Measurements from ENCODE around the gene TOGARAM2.

TOGARAM2 gene

DNA sequence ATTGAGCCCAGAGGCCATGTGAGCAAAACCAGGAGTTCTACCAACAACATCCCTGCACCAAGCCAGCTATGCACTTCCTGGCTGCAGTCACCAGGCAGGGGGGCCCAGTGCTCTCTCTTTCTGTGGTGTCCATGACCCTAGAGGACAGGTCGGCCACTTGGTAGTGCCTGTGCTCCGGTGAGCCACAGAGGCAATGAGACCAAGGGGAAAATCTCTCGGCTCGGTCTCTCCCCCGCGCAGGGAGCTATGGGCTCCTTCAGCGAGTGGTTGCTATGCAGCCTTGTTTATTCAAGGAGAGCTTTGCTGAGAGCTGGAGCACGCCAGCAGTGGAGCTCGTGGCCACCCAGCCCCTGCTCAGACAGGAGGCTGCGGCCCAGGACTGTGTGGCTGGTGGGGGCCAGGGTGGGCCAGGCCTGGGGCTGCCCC is at the start of gene TOGARAM2:
Gene TOGARAM2 (plus strand): TSS at position 283 of the 426 bp plus-strand sequence. CDS start 13,537 bp downstream, outside the sequence.
- no peak for DNase-seq

DNA sequence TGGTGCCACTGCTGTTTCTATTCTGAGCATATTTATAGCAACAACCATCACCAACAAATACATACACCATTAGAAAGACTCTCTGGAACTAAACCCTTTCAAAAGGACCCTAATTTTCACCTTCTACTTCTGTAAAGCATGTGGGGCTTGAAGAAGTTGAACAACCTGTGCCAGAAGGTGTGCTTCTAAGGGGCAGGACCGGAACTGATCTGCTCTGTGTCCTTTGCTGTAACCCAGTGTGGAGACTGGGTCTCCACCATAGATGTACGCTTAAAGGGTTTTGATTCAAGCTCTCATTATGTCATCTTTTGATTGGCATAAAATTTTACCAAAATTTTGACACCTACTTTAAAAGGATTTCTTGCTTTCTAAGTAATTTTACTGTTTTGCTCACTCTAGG is 46.3 kb upstream of the TOGARAM2 start:
- DNase-seq, result no peak

DNA sequence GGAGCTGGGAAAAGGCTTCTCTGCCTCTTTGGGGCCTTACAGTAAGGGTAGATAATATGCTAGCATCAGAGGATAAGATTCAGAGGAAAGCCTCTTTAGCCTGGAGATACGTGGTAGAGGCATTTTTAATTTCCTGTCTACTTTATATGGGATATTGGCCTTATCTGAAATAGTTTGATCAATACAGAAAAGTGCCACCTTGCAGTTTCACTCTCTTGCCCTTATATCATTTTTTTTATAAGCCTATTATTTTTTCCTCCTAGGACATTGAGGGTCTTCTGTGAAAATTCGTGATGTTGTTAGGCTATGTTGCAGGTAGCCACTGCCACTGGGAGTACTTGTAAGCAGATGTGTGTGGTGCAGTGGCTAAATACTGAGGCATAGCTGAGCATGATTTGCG is 40.1 kb upstream of the TOGARAM2 start:
- DNase-seq, result no peak

DNA sequence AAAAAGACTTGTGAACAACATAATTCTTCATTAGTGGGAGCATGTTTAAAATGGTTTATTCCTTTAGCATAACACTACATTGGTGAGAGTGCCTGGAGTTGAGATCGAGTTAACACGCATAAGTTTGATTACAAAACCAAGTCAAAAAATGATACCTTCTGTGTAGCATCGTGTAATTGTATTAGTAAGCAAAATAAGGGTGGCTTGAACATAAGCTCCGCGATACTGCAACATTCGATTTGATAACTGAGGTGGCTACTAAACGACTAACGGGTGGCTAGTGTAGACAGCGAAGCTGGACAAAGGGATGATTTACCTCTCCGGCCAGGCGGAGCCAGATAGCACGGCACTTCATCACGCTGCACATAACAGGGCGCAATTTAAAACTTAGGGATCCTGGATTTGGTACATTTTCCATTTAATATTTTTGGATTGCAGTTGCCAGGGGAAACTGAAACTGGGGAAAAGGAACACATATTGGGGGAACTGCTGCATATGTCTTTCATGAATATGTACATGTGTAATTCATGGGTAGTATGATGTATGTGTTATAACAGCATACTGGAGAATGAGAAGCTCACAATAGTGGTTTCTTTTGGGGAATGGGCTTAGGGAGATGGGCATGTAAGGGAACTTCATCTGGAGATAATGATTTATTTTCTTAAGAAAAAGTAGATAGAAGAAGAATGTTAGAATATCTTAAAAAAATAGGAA is 36.4 kb upstream of the TOGARAM2 start:
- no peak for DNase-seq

GRCh38 chr2:28948160-28948559 is 32.9 kb upstream of the TOGARAM2 start:
- DNase-seq, result no peak

DNA sequence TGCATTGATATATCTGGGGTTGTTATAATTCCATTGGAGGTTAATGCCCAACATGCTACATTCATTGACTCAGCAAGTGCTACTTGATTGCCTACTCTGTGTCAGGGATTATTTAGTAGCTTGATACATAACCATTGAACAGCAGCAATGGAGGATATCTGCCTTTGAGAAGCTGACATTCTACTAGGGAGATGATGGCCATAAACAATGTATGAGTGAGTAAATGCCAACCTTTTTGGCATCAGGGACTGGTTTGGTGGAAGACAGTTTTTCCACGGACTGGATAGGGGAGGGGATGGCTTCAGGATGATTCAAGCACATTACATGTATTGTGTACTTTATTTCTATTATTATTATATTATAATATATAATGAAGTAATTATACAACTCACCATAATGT is 31.9 kb upstream of the TOGARAM2 start:
- DNase-seq, result no peak

GRCh38 chr2:28949617-28950305 is 31.3 kb upstream of the TOGARAM2 start:
- DNase-seq, result no peak

GRCh38 chr2:28950941-28951630 is 30.0 kb upstream of the TOGARAM2 start:
- DNase-seq, result no peak

DNA sequence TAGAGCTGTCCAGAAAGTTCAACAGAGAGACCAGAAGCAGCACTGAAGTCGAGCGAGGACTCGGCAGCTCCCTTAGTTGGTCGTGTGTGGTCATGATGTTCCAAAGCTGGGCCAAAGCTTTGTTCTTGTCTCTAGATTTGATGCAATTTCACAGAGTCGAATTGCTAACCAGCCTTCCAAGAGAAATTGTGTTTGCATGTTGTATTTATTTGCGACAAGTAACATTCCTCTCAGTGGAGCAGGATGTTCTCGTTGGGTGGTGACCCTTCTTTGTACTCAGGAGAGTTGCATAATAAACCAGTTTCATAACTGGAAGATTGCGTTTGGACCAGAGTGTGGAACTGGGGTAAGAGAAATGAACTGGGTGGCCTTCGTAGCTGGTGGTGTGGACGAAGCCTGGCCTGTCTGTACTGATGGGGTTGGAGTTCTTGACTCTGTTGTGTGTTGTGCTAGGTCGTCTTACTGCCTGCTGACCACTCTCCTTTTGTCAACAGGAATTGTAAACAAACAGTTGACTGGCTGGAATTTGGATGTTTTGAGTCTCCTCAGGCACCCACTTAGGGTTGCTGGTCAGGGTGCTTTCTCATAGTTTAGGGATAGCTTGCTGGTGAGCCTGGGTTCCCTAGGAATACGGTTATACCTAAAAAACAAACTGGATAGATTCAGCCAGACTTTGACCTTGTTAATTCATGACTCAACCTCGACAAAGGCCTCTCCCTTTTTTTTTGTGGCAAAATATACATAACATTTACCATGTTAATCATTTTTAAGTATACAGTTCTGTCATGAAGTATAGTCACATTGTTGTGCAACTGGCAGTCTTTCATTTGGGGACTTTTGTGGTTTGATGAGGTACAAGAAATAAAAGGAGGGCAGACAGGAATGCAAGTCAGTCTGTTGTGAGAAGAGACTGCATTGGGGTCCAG is 28.9 kb upstream of the TOGARAM2 start:
- DNase-seq, result no peak

DNA sequence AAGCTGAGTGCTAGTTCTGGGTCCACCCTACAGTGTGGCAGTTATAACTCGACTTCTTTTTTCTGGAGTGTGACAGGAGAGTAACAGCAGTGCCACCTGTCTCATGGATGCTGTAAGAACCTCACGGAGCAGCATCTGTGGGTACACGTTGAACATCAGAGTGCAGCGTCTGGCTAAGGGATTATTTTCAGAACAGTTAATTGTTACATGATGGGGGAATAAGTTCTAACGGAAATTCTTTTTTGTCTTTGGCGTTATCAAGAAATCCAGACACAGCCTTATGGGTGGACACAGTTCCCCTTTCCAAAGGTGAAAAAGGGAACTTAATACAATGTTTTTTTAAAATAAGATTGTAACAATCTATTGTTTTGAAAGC is 28.3 kb upstream of the TOGARAM2 start:
- DNase-seq, result no peak

- DNase-seq, result no peak
These were observed 25.6 kb upstream of the TOGARAM2 start for GRCh38 chr2:28955467-28955866.

DNA sequence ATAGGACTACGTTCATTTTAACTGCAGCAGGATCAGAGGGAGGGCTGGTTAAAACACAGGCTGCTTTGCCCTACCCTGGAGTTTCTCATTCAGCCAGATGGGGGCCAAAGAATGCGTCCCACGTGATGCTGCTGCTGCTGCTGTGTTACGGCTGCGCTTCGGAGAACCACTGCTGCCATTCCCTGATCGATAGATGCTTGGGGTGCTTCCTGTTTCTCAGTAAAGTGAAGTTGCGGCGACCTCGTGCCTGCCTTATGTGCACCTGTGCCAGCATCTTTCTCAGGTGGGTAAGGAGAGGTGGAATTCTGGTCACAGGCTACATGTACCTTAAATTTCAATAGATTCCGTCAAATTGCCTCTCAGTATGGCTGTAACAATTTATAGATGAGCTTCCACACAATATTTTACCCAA is 24.7 kb upstream of the TOGARAM2 start:
- DNase-seq, result peak in 1 of 4 experiments; percentile 37

DNA sequence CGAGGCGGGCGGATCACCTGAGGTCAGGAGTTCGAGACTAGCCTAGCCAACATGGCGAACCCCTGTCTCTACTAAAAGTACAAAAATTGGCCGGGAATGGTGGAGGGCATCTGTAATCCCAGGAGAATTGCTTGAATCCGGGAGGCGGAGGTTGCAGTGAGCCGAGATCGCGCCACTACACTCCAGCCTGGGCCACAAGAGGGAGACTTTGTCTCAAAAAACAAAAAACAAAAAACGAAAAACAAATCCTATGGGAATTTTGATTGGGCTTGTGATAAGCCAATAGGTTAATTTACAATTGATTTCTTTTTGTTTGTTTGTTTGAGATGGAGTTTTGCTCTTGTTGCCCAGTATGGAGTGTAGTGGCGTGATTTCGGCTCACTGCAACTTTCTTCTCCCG is 24.2 kb upstream of the TOGARAM2 start:
- no peak for DNase-seq

DNA sequence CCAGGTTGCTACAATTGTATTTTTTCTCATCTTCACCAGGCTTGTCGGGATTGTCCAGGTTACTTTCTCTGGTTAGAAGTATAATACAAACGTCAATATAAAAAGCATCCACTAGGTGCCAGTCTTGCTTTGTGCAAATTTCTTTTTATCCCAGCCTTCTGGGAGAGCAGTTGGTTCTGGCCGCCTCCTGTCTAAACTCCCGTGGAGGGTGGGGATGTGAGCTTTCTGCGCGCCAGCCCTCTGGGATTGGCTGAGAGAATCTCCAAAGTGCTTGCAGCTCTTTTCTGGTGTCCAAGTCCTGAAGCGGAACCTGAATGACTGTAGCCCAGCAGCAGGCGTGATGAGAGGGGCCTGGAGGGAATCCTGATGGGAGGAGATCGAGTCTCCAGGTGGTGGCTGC is 22.4 kb upstream of the TOGARAM2 start:
- no peak for DNase-seq

DNA sequence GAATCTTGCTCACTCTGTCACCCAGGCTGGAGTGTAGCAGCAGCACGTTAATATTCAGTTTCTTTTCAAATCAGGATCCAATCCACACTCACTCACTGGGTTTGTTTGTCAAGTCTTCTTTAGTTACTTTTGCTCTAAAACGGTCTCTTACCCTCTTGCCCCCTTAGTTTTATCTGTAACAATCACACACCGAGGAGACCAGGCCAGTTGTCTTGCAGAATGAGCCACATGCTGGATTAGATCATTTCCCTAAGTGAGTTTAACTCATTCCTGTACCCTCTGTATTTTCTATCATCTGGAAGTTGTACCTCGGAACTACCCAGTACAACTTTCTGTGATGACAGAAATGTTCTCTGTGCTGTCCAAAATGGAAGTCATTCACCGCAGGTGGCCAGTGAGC is 20.7 kb upstream of the TOGARAM2 start:
- DNase-seq, result no peak

DNA sequence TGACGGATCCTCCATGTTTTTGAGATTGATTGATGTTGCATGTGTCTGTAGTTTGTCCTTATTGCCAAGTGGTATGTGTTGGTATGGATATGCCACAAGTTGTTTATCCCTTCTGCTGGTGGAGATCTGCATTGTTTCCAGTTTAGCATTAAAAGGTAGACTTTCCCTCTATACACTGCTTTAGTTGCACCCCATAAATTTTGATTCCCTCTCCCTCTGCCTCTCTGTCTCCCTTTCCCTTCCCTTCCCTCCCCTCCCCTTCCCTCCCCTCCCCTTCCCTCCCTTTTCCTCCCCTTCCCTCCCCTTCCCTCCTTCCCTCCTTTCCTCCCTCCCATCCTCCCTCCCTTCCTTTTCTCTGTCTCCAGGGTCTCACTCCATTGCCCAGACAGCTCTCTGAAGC is 18.6 kb upstream of the TOGARAM2 start:
- no peak for DNase-seq

- DNase-seq, result no peak
These were observed 10.5 kb upstream of the TOGARAM2 start for GRCh38 chr2:28970464-28971160.

DNA sequence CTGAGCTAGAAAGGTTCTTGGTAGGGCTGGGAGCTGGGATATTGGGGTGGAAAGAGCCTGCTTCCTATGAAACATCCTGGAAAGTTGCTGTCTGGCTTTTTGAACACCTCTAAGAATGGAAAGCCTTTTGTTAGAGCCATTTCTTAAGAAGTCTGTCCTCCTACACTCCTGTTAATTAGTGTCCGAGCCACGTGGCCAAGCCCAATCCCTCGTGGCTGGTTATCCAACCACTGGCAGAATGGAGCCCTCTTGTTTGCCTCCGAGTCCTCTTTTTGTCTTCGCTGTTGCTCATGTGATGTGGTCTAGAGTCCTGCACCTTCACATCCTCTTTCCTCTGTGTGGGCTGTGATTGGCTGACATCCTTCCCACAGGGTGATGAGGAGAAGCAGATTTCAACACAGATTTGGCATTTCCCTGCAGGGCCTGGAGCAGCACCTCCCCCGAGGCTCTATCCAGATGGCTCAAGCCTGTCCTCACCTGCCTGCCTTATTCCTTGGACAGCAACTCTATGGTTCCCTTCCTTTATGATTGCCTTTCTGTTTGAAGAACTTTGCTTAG is 8.2 kb upstream of the TOGARAM2 start:
- no peak for DNase-seq

- DNase-seq, result no peak
These were observed 6.8 kb upstream of the TOGARAM2 start for GRCh38 chr2:28974252-28974651.

DNA sequence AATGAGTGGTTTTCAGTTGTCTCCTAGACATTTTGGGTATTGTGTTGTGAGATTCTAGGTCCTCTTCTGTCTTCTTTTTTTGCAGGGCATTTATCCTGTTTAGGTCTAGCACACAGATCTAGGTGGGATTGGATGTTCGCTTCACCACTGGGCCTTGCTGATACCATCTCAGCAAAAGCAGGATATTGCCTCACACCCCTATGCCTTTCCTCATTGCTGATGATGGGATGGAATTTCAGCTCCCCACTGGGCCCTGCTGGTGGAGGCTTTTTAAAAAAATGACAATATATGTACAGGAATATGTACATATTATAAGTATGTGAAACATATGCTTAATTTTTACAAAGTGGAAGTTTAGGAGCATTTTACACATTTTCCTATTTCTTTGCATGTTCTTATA is 5.4 kb upstream of the TOGARAM2 start:
- no peak for DNase-seq

DNA sequence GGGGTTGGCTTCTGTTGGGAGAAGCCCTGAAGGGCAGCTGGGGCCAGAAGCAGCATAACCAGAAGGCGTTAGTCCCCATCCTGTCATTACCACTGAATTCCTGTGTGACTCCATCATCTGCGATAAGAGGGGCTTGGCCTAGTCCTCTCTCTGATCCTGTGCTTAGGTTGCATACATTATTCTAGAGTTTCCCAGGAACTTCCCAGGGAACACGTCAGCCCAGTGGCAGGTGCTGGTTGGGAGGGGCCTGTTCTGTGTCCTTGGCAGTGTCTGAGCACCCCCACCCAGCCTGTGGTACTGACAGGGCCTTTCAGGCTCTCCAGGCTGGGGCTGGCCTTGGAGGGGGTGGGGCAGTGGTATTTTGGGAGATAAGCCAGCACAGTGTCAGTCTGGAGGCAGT is 4.5 kb upstream of the TOGARAM2 start:
- DNase-seq, result no peak
